Activated CD8-positive, alpha-beta memory T cell treated with anti-CD3 and anti-CD28 coated beads, Interleukin-2, amount 10 ng/mL, durations not matched to agents 7 days and 5 days (primary cell): ENCODE results near the gene HPGD. TPM values are rescaled to one million over a fixed set of nuclear protein-coding genes. Genes with fewer than 3 reads are reported as not detected.
"Not testable (repeated sequence)": the region's sequence is repeated elsewhere in the genome, so short reads cannot be mapped to it uniquely, and the experiment has no call there.

Source experiments
- ATAC-seq: fragments of 150-1000 bp; cut with Tn5 transposase; one replicate; pipeline ENCODE4 v1.10.0; 2021; ENCODE audit warnings: moderate library complexity
- CTCF ChIA-PET: fragments of 350-600 bp; sonication (Branson Sonifier 250); formaldehyde crosslinking; loops from one replicate; lab custom pipeline; 2021; ENCODE audit warnings: antibody characterized with exemption; lab: Charles Lee
- DNase-seq: peaks from one replicate; pipeline ENCODE4 v3.0.0-alpha.2; 2020
- H3K27ac Mint-ChIP-seq: one replicate; pipeline ENCODE4 v1.8.0; 2021; ENCODE audit warnings: mild to moderate bottlenecking, mixed read lengths
- H3K27me3 Mint-ChIP-seq: one replicate; pipeline ENCODE4 v1.8.0; 2021; ENCODE audit warnings: mixed read lengths
- H3K36me3 Mint-ChIP-seq: one replicate; pipeline ENCODE4 v1.8.0; 2021; ENCODE audit warnings: mild to moderate bottlenecking, mixed read lengths
- H3K4me1 Mint-ChIP-seq: one replicate; pipeline ENCODE4 v1.8.0; 2021; ENCODE audit warnings: mixed read lengths
- H3K4me3 Mint-ChIP-seq: one replicate; pipeline ENCODE4 v1.8.0; 2021; ENCODE audit warnings: mild to moderate bottlenecking, moderate library complexity, mixed read lengths
- H3K9me3 Mint-ChIP-seq: one replicate; pipeline ENCODE4 v1.8.0; 2022; ENCODE audit warnings: low read depth, mixed read lengths
- total RNA-seq, 2 experiments: library from RNA; stranded (reverse); gene quantifications; one replicate each; pipeline ENCODE4 v1.2.3, GENCODE V29; 2021

Gene HPGD
- total RNA-seq, 2 experiments from 2014 or later: 15.0 to 30.2 TPM

GRCh38 chr4:174517502-174518445, 4.5 kb downstream of the HPGD start:
- H3K27me3 Mint-ChIP-seq: peaks cover 25% of the 10 kb centered on the region
- ATAC-seq (no peak), DNase-seq (no peak)
- H3K4me1 Mint-ChIP-seq: peaks cover 14% of the 10 kb centered on the region
- H3K27ac Mint-ChIP-seq: no peak overlapping the region
- no peak overlapping the region for H3K4me3 Mint-ChIP-seq
- CTCF ChIA-PET: interaction anchor here (1.3 kb wide), 1 partner anchor 10 kb away, joined by 4 read pairs; no protein-coding TSS in a partner anchor
- H3K9me3 Mint-ChIP-seq: no peaks in the 10 kb centered on the region
- H3K36me3 Mint-ChIP-seq: peaks cover 7% of the 10 kb centered on the region

GRCh38 chr4:174516794-174517193, 5.5 kb downstream of the HPGD start:
- ATAC-seq (no peak), DNase-seq (no peak)
- H3K36me3 Mint-ChIP-seq: peaks cover 7% of the 10 kb centered on the region
- H3K27ac Mint-ChIP-seq: no peak overlapping the region
- CTCF ChIA-PET: interaction anchor here (1.3 kb wide), 1 partner anchor 9 kb away, joined by 4 read pairs; no protein-coding TSS in a partner anchor
- H3K27me3 Mint-ChIP-seq: peaks cover 17% of the 10 kb centered on the region
- H3K4me1 Mint-ChIP-seq: peaks cover 10% of the 10 kb centered on the region
- no peak overlapping the region for H3K4me3 Mint-ChIP-seq
- H3K9me3 Mint-ChIP-seq: no peaks in the 10 kb centered on the region

GRCh38 chr4:174516345-174516744, 5.9 kb downstream of the HPGD start:
- H3K9me3 Mint-ChIP-seq: no peaks in the 10 kb centered on the region
- CTCF ChIA-PET: no interaction called here
- peaks cover 7% of the 10 kb centered on the region for H3K36me3 Mint-ChIP-seq
- no peak overlapping the region for H3K27ac Mint-ChIP-seq
- no peak overlapping the region for H3K4me3 Mint-ChIP-seq
- DNase-seq (no peak), ATAC-seq (no peak)
- H3K27me3 Mint-ChIP-seq: peaks cover 13% of the 10 kb centered on the region
- H3K4me1 Mint-ChIP-seq: peaks cover 6% of the 10 kb centered on the region

GRCh38 chr4:174512745-174513144, 9.5 kb downstream of the HPGD start:
- DNase-seq (no peak), ATAC-seq (no peak)
- Mint-ChIP-seq H3K27ac (no peak overlapping the region), H3K36me3 (no peaks in the 10 kb centered on the region), H3K9me3 (no peaks in the 10 kb centered on the region), H3K4me1 (no peaks in the 10 kb centered on the region), H3K27me3 (peaks cover 9% of the 10 kb centered on the region), H3K4me3 (no peak overlapping the region)
- CTCF ChIA-PET: interaction anchor here (0.8 kb wide), 1 partner anchor 117 kb away, joined by 3 read pairs; no protein-coding TSS in a partner anchor

DNA sequence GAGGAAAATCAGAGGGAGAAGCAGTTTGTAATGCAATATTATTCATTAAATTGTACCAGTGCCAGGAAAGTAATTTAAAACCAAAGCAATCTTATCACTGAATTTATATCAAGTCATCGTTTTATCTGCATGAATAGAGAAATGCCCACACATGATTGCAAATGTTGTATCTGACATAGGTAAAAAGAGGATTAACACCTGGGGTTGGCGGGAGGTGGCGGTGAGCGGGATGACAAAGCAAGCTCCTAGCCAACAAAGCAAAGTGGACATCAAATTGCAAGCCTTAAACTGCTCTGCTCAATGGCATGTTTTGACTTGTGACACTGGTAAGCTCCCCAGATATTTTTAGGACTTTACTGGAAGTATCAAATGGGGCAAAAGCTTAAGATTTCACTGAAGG, 16.4 kb downstream of the HPGD start:
- no peak for DNase-seq
- H3K4me3 Mint-ChIP-seq: no peak overlapping the region
- CTCF ChIA-PET: no interaction called here
- ATAC-seq: no peak
- H3K27me3 Mint-ChIP-seq: no peaks in the 10 kb centered on the region
- no peak overlapping the region for H3K27ac Mint-ChIP-seq
- H3K4me1 Mint-ChIP-seq: no peaks in the 10 kb centered on the region
- H3K36me3 Mint-ChIP-seq: no peaks in the 10 kb centered on the region
- H3K9me3 Mint-ChIP-seq: no peaks in the 10 kb centered on the region

- Mint-ChIP-seq H3K27me3 (peaks cover 2% of the 10 kb centered on the region), H3K4me1 (no peaks in the 10 kb centered on the region), H3K36me3 (peaks cover 2% of the 10 kb centered on the region), H3K4me3 (no peak overlapping the region), H3K9me3 (no peaks in the 10 kb centered on the region), H3K27ac (no peak overlapping the region)
- CTCF ChIA-PET: no interaction called here
- no peak for ATAC-seq
- no peak for DNase-seq
Measured at GRCh38 chr4:174505007-174505406, 17.3 kb downstream of the HPGD start.

DNA sequence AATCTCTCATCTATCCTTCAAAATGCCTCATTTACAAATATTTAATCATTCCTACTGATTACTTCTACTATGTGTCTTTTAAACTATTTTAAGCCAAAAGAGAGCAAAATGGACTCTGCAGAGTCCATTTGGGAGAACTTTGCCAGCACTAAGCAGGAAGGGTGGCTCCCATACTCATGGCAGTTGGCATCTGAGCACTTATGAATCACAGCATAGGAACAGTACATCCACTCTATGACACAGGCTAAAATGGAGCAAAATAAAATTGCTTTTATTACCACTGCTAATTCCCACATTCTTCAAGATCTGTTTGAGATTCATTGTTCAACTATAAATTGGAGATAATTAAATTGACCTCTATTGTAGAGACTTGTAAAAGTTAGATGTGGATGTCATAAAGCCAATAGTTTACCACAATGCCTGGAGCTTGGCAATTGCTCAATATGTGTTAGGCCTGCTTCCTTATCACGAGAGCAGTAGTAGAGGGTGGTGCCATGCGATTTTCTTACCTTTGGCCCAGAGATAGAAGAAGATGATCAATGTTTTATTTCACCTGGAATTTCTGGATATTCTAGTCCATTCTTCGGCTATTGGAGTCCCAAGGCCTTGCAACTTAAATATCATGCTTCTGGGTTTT, 19.1 kb downstream of the HPGD start:
- CTCF ChIA-PET: no interaction called here
- no peak for DNase-seq
- peaks cover 2% of the 10 kb centered on the region for H3K27me3 Mint-ChIP-seq
- no peak for ATAC-seq
- peaks cover 6% of the 10 kb centered on the region for H3K4me1 Mint-ChIP-seq
- peaks cover 2% of the 10 kb centered on the region for H3K36me3 Mint-ChIP-seq
- no peaks in the 10 kb centered on the region for H3K9me3 Mint-ChIP-seq
- H3K4me3 Mint-ChIP-seq: no peak overlapping the region
- no peak overlapping the region for H3K27ac Mint-ChIP-seq

GRCh38 chr4:174496631-174497432, 25.5 kb downstream of the HPGD start:
- no peak for DNase-seq
- Mint-ChIP-seq H3K4me1 (peaks cover 10% of the 10 kb centered on the region), H3K4me3 (no peak overlapping the region), H3K9me3 (no peaks in the 10 kb centered on the region), H3K27ac (no peak overlapping the region), H3K36me3 (peaks cover 3% of the 10 kb centered on the region), H3K27me3 (peaks cover 2% of the 10 kb centered on the region)
- CTCF ChIA-PET: no interaction called here
- no peak for ATAC-seq

DNA sequence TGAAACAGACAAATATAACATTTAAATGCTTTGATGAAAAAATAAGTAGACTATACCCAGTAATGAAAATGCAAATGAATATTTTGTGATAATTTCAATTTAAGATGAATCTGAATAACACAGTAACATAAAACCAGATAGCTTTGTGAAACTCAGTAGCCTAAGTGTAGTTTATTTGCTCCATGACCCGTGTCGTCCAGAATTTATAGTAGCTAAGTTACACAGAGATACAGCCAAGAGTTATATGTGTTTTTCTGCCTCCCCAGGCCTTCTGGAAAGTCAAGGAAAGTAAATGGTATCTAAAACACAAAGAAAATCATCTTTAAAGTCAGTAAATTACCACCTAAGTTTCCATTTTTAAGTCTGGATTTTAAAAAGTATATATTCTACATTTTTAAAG, 26.7 kb downstream of the HPGD start:
- DNase-seq (no peak), ATAC-seq (no peak)
- H3K9me3 Mint-ChIP-seq: no peaks in the 10 kb centered on the region
- peaks cover 3% of the 10 kb centered on the region for H3K36me3 Mint-ChIP-seq
- no peak overlapping the region for H3K4me3 Mint-ChIP-seq
- H3K4me1 Mint-ChIP-seq: peaks cover 10% of the 10 kb centered on the region
- CTCF ChIA-PET: no interaction called here
- peaks cover 2% of the 10 kb centered on the region for H3K27me3 Mint-ChIP-seq
- no peak overlapping the region for H3K27ac Mint-ChIP-seq

DNA sequence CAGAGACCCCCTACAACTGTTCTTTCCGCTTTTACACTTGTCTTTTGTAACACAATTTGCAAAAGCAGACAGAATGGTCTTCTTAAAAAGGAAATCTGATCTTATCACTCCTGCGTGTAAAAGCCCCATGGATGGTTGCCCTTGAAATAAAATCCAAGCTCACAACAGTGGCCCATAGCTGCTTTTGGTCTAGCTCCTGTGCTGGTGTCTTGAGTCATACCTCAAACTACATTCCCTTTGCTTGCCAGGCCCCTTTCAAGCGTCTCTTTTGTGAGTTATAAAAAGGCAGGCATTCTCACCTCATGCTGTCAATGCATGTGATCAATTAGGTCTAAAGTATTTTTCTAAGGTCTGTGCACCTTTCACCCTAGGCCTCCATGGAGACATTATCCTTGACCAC, 27.6 kb downstream of the HPGD start:
- CTCF ChIA-PET: no interaction called here

GRCh38 chr4:174494146-174494545, 28.1 kb downstream of the HPGD start:
- Mint-ChIP-seq H3K9me3 (no peaks in the 10 kb centered on the region), H3K27me3 (no peaks in the 10 kb centered on the region), H3K27ac (no peak overlapping the region), H3K4me3 (no peak overlapping the region), H3K4me1 (peaks cover 10% of the 10 kb centered on the region), H3K36me3 (peaks cover 1% of the 10 kb centered on the region)
- CTCF ChIA-PET: no interaction called here
- ATAC-seq: no peak
- no peak for DNase-seq

More for the DNA sequence above, 27.6 kb downstream of the HPGD start:
- ATAC-seq: no peak
- Mint-ChIP-seq H3K27me3 (no peaks in the 10 kb centered on the region), H3K4me3 (no peak overlapping the region), H3K4me1 (peaks cover 10% of the 10 kb centered on the region), H3K9me3 (no peaks in the 10 kb centered on the region), H3K27ac (no peak overlapping the region), H3K36me3 (peaks cover 1% of the 10 kb centered on the region)
- no peak for DNase-seq

DNA sequence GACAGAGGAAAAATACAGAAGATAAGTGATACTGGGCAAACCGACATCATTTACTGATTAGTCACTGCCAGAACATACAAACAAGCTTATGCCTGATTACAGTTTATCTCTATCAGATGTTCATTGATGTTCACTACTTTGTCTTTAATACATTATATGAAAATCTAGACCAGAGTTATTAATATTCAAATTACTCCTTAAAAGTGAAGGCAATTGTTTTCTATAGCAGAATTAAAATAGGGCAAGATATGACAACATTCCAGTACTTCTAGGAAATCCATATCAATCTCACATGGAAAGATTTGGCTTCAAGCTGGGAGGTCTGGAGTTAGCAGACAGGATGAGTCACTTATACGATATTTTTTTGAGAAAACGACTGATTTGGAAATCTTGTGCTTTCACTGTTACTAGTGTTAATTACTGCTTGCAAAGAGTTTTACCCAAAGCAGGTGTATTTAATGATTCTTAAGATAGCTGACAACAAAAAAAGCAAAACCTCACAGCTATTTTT, 31.8 kb downstream of the HPGD start:
- DNase-seq (no peak), ATAC-seq (no peak)
- CTCF ChIA-PET: no interaction called here
- Mint-ChIP-seq H3K4me3 (no peak overlapping the region), H3K4me1 (no peaks in the 10 kb centered on the region), H3K36me3 (peaks cover 1% of the 10 kb centered on the region), H3K9me3 (no peaks in the 10 kb centered on the region), H3K27me3 (no peaks in the 10 kb centered on the region), H3K27ac (no peak overlapping the region)

GRCh38 chr4:174488368-174488767, 33.9 kb downstream of the HPGD start:
- DNase-seq, H3K36me3 Mint-ChIP-seq, ATAC-seq, H3K4me3 Mint-ChIP-seq, CTCF ChIA-PET, H3K27ac Mint-ChIP-seq, H3K27me3 Mint-ChIP-seq, H3K9me3 Mint-ChIP-seq, H3K4me1 Mint-ChIP-seq: not testable (repeated sequence)
